HL-60/S4 treated with retinoic acid at 250 ng/mL for 4 days and 3 days (cell line): ENCODE data around the gene OR9G1.
"Not testable (repeated sequence)": the region's sequence is repeated elsewhere in the genome, so short reads cannot be mapped to it uniquely, and the experiment has no call there.

Experiments
- in situ Hi-C: fragments of 300-500 bp; cut with MboI; formaldehyde crosslinking; loops from 2 replicates; pipeline ENCODE4 v1.7.0; 2022; ENCODE audit warnings: low sequenced_read_pairs

The OR9G1 gene

GRCh38 chr11:56698795-56699194 is at the start of gene OR9G1:
Gene OR9G1 (plus strand): TSS chr11:56699095. CDS start chr11:56700388, 1,293 bp downstream.
- in situ Hi-C loops = no loop called here

- in situ Hi-C loops = no loop called here
These were observed 39.1 kb upstream of the OR9G1 start for GRCh38 chr11:56659755-56660154.

GRCh38 chr11:56663386-56663785 is 35.5 kb upstream of the OR9G1 start, which contains the start of gene OR5AR1:
Gene OR5AR1 (plus strand): TSS chr11:56663686. CDS start chr11:56663686, 0 bp downstream.
- in situ Hi-C loops = no loop called here

GRCh38 chr11:56670984-56671383 is 27.9 kb upstream of the OR9G1 start:
- in situ Hi-C loops = no loop called here

- in situ Hi-C loops = no loop called here
These were observed 10.3 kb upstream of the OR9G1 start for GRCh38 chr11:56688554-56689100.

GRCh38 chr11:56691179-56691578 is 7.7 kb upstream of the OR9G1 start:
- in situ Hi-C loops = not testable (repeated sequence)

GRCh38 chr11:56693428-56693827 is 5.5 kb upstream of the OR9G1 start:
- in situ Hi-C loops = no loop called here

GRCh38 chr11:56700242-56700913 is 1.5 kb downstream of the OR9G1 start:
- in situ Hi-C loops = no loop called here

GRCh38 chr11:56700914-56701485 is 2.1 kb downstream of the OR9G1 start:
- in situ Hi-C loops = no loop called here

GRCh38 chr11:56705784-56706396 is 7.0 kb downstream of the OR9G1 start:
- in situ Hi-C loops = no loop called here

- in situ Hi-C loops = no loop called here
These were observed 7.6 kb downstream of the OR9G1 start for GRCh38 chr11:56706486-56706885.

GRCh38 chr11:56714206-56714605 is 15.3 kb downstream of the OR9G1 start:
- in situ Hi-C loops = no loop called here

- in situ Hi-C loops = no loop called here
These were observed 17.5 kb downstream of the OR9G1 start for GRCh38 chr11:56716379-56716854.

- in situ Hi-C loops = no loop called here
These were observed 21.6 kb downstream of the OR9G1 start for GRCh38 chr11:56720513-56720912.

- in situ Hi-C loops = no loop called here
These were observed 41.2 kb downstream of the OR9G1 start for GRCh38 chr11:56740107-56740506.

GRCh38 chr11:56740886-56741285 is 42.0 kb downstream of the OR9G1 start:
- in situ Hi-C loops = no loop called here

GRCh38 chr11:56748597-56748996 is 49.7 kb downstream of the OR9G1 start, which contains the start of gene OR9G4:
Gene OR9G4 (minus strand): TSS chr11:56748697. CDS start chr11:56743766, 4,931 bp downstream.
- in situ Hi-C loops = no loop called here

GRCh38 chr11:56750190-56750589 is 51.3 kb downstream of the OR9G1 start:
- in situ Hi-C loops = no loop called here

GRCh38 chr11:56751480-56751879 is 52.6 kb downstream of the OR9G1 start:
- in situ Hi-C loops = no loop called here
